ENCODE results near the gene UBE2G1. TPM values are rescaled to one million over a fixed set of nuclear protein-coding genes. Genes with fewer than 3 reads are reported as not detected.

Gene UBE2G1
- total and polyA plus RNA-seq, 2 donors (not counting 1 experiment from before 2014, with no cell fraction given), result 27.1 to 76.0 TPM

DNA sequence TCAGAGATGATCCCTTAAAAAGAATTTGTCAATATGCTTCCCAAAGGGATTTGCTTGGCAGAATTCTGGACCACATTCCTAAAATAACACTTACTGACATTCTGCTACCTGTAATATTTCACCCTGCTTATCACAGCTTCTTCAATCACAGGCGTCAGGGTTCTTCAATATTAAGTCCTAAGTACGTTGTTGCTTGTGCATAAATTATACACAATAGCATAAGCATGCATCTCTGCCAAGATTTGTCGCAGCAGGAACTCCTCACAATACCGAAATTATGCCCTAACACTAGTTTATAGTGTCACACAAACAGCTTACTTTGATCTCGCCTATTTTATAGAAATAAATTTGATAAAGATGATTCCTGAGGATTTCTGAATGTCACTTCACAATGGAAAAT, 48.9 kb downstream of the UBE2G1 start:
- Histone ChIP-seq H3K4me1 (ENCODE audit: control insufficient read depth in 2 of 2, insufficient read depth in 2 of 2, low read length in 2 of 2) (peaks cover 6 to 8% of the 10 kb centered on the region in 2 donors), H3K79me2 (ENCODE audit: control insufficient read depth, insufficient read depth, low read length) (peaks cover 95% of the 10 kb centered on the region), H3K4me3 (ENCODE audit: control extremely low read depth in 1 of 5, extremely low read depth in 1 of 5, insufficient read depth in 1 of 5, low read depth in 2 of 5, low read length in 4 of 5) (no peak overlapping the region), H3K4me2 (replicated peaks; ENCODE audit: low read depth, low read length, poor library complexity, severe bottlenecking) (no peak overlapping the region), H3K9ac (ENCODE audit: low read length) (no peak overlapping the region), H4K20me1 (ENCODE audit: control insufficient read depth, insufficient read depth, low read length, poor library complexity, severe bottlenecking) (peaks cover 80% of the 10 kb centered on the region), H3K36me3 (replicated peaks in 1 of 2; ENCODE audit: control extremely low read depth in 1 of 2, control insufficient read depth in 1 of 2, extremely low read depth in 1 of 2, insufficient read depth in 2 of 2, low read length in 1 of 2) (peaks cover 0 to 4% of the 10 kb centered on the region in 2 experiments), H3K27me3 (replicated peaks in 1 of 4; ENCODE audit: control extremely low read depth in 1 of 4, control insufficient read depth in 3 of 4, insufficient read depth in 4 of 4, low read length in 3 of 4) (no peaks in the 10 kb centered on the region), H3K9me3 (ENCODE audit: control extremely low read depth in 1 of 3, control insufficient read depth in 2 of 3, insufficient read depth in 1 of 3, low read length in 2 of 3) (no peaks in the 10 kb centered on the region), H3K27ac (ENCODE audit: low read length in 2 of 2) (no peak overlapping the region), H2AFZ (ENCODE audit: insufficient read depth, low read depth, low read length, poor library complexity, severe bottlenecking) (no peak overlapping the region)
- CTCF ChIA-PET, result interaction anchor here (0.6 to 3.0 kb wide), 3 partner anchors 13 to 102 kb away, joined by 3 to 13 read pairs (median 3); no protein-coding TSS in a partner anchor
- DNase-seq (no peak), ATAC-seq (ENCODE audit: low read depth) (no peak)
- POLR2A ChIA-PET, result no interaction called here
- TF ChIP-seq, protein P1, sequence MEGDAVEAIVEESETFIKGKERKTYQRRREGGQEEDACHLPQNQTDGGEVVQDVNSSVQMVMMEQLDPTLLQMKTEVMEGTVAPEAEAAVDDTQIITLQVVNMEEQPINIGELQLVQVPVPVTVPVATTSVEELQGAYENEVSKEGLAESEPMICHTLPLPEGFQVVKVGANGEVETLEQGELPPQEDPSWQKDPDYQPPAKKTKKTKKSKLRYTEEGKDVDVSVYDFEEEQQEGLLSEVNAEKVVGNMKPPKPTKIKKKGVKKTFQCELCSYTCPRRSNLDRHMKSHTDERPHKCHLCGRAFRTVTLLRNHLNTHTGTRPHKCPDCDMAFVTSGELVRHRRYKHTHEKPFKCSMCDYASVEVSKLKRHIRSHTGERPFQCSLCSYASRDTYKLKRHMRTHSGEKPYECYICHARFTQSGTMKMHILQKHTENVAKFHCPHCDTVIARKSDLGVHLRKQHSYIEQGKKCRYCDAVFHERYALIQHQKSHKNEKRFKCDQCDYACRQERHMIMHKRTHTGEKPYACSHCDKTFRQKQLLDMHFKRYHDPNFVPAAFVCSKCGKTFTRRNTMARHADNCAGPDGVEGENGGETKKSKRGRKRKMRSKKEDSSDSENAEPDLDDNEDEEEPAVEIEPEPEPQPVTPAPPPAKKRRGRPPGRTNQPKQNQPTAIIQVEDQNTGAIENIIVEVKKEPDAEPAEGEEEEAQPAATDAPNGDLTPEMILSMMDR (IDR thresholded peaks at IDR 0.05), result no peak
- no peak for TF ChIP-seq EZH2 (IDR thresholded peaks at IDR 0.05; ENCODE audit: borderline replicate concordance, insufficient read depth, low read depth, low read length, poor library complexity, severe bottlenecking)
- no peaks in the 10 kb centered on the region for H3K9me3 Mint-ChIP-seq (ENCODE audit: insufficient read depth)
- H3K4me1 Mint-ChIP-seq, result peaks cover 63% of the 10 kb centered on the region
- H3K27ac Mint-ChIP-seq, result no peak overlapping the region
- intact Hi-C loops (cut with micrococcal nuclease), result no loop called here
- H3K27me3 Mint-ChIP-seq, result no peaks in the 10 kb centered on the region
- no CpG with 5 or more reads among the region's 5 CpGs for WGBS (ENCODE audit: insufficient coverage)
- no peak overlapping the region for H3K4me3 Mint-ChIP-seq

DNA sequence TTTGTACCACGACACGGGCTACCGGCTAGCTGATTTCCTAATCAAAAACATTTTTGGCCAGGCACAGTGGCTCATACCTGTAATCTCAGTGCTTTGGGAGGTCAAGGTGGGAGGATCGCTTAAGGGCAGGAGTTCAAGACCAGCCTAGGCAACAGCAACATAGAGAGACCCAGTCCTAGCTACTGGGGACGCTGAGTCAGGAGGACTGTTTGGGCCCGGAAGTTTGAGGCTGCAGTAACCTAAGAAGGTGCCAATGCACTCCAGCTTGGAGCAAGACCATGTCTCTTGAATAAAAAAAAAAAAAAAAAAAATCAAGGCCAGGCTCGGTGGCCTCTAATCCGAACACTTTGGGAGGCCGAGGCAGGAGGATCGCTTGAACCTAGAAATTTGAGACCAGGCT, 49.8 kb downstream of the UBE2G1 start:
- no peaks in the 10 kb centered on the region for H3K27me3 Mint-ChIP-seq
- Histone ChIP-seq H3K79me2 (ENCODE audit: control insufficient read depth, insufficient read depth, low read length) (peaks cover 95% of the 10 kb centered on the region), H2AFZ (ENCODE audit: insufficient read depth, low read depth, low read length, poor library complexity, severe bottlenecking) (no peak overlapping the region), H3K9ac (ENCODE audit: low read length) (no peak overlapping the region), H4K20me1 (ENCODE audit: control insufficient read depth, insufficient read depth, low read length, poor library complexity, severe bottlenecking) (peaks cover 81% of the 10 kb centered on the region), H3K27ac (ENCODE audit: low read length in 2 of 2) (no peak overlapping the region), H3K4me3 (ENCODE audit: control extremely low read depth in 1 of 5, extremely low read depth in 1 of 5, insufficient read depth in 1 of 5, low read depth in 2 of 5, low read length in 4 of 5) (no peak overlapping the region), H3K27me3 (replicated peaks in 1 of 4; ENCODE audit: control extremely low read depth in 1 of 4, control insufficient read depth in 3 of 4, insufficient read depth in 4 of 4, low read length in 3 of 4) (no peaks in the 10 kb centered on the region), H3K9me3 (ENCODE audit: control extremely low read depth in 1 of 3, control insufficient read depth in 2 of 3, insufficient read depth in 1 of 3, low read length in 2 of 3) (no peaks in the 10 kb centered on the region), H3K36me3 (replicated peaks in 1 of 2; ENCODE audit: control extremely low read depth in 1 of 2, control insufficient read depth in 1 of 2, extremely low read depth in 1 of 2, insufficient read depth in 2 of 2, low read length in 1 of 2) (peaks cover 0 to 1% of the 10 kb centered on the region in 2 experiments), H3K4me1 (ENCODE audit: control insufficient read depth in 2 of 2, insufficient read depth in 2 of 2, low read length in 2 of 2) (peaks cover 6 to 8% of the 10 kb centered on the region in 2 donors), H3K4me2 (replicated peaks; ENCODE audit: low read depth, low read length, poor library complexity, severe bottlenecking) (no peak overlapping the region)
- WGBS (ENCODE audit: insufficient coverage), result 96% methylated on average over 7 of the region's 10 CpGs
- peaks cover 60% of the 10 kb centered on the region for H3K4me1 Mint-ChIP-seq
- H3K27ac Mint-ChIP-seq, result no peak overlapping the region
- CTCF ChIA-PET, result interaction anchor here (3.0 kb wide), 1 partner anchor 12 kb away, joined by 13 read pairs; no protein-coding TSS in a partner anchor
- intact Hi-C loops (cut with micrococcal nuclease), result no loop called here
- no peak for TF ChIP-seq EZH2 (IDR thresholded peaks at IDR 0.05; ENCODE audit: borderline replicate concordance, insufficient read depth, low read depth, low read length, poor library complexity, severe bottlenecking)
- TF ChIP-seq, protein P1 (IDR thresholded peaks at IDR 0.05), result no peak
- H3K9me3 Mint-ChIP-seq (ENCODE audit: insufficient read depth), result no peaks in the 10 kb centered on the region
- ATAC-seq (ENCODE audit: low read depth), result no peak
- H3K4me3 Mint-ChIP-seq, result no peak overlapping the region
- no peak for DNase-seq
- POLR2A ChIA-PET, result no interaction called here
